Left cardiac atrium (tissue), 4 donors: Measurements from ENCODE around the gene VSTM5. TPM values are rescaled to one million over a fixed set of nuclear protein-coding genes. Genes with fewer than 3 reads are reported as not detected.
"Not testable (repeated sequence)": the region's sequence is repeated elsewhere in the genome, so short reads cannot be mapped to it uniquely, and the experiment has no call there.

ENCODE experiments used
- ATAC-seq, 2 donors: fragments of 200-7000 bp; cut with Tn5 transposase; one replicate each; pipeline ENCODE4 v1.9.1; 2020; ENCODE audit warnings: mild to moderate bottlenecking in 2 of 2, moderate library complexity in 2 of 2
- DNase-seq: peaks from one replicate; pipeline ENCODE4 v3.0.0-alpha.2; 2020
- intact Hi-C, 2 donors: fragments of 100-400 bp; cut with DNase I; formaldehyde crosslinking; loops; one replicate each; pipeline versions ENCODE4 v1.14.1 to v1.15.1; 2022 to 2023
- total RNA-seq, 2 donors: library from RNA; stranded (reverse); fragmentation: NEBNext Ultra II Directional; extraction: Animal tissue kit (Norgen Biotek cat#: 25700); gene quantifications; one replicate each; pipeline ENCODE4 v1.2.1, GENCODE V29; 2021
- donor health status: DM: no; HTN: yes; CAD: no.
- donor health status: DM: no; HTN: yes; CAD: no; lungs with severe emphysema.
- donor health status: DM: yes; HTN: yes; CAD: no.
- donor health status: Dilated cardiomyopathy.

Gene VSTM5
- total RNA-seq, 2 donors from 2014 or later: 0.21 to 0.37 TPM

GRCh38 chr11:93814966-93815633, 35.3 kb downstream of the VSTM5 start:
- ATAC-seq: no peak

GRCh38 chr11:93813974-93814373, 36.4 kb downstream of the VSTM5 start:
- no peak for ATAC-seq
- intact Hi-C loops: no loop called here
- DNase-seq: no peak

More at GRCh38 chr11:93814966-93815633, 35.3 kb downstream of the VSTM5 start:
- DNase-seq: no peak
- intact Hi-C loops: no loop called here

GRCh38 chr11:93807980-93808379, 42.4 kb downstream of the VSTM5 start:
- DNase-seq: no peak
- intact Hi-C loops: no loop called here

GRCh38 chr11:93804879-93805278, 45.5 kb downstream of the VSTM5 start:
- DNase-seq (no peak), ATAC-seq (no peak)
- intact Hi-C loops: no loop called here

More at GRCh38 chr11:93807980-93808379, 42.4 kb downstream of the VSTM5 start:
- no peak for ATAC-seq

GRCh38 chr11:93801366-93801765, 49.1 kb downstream of the VSTM5 start:
- ATAC-seq: no peak
- DNase-seq: no peak
- intact Hi-C loops: no loop called here

- no peak for DNase-seq
- intact Hi-C loops: no loop called here
- ATAC-seq: no peak
Measured at GRCh38 chr11:93796441-93797231, 53.8 kb downstream of the VSTM5 start.

- intact Hi-C loops: no loop called here
- DNase-seq (no peak), ATAC-seq (no peak)
Measured at GRCh38 chr11:93791493-93791892, 58.9 kb downstream of the VSTM5 start.

GRCh38 chr11:93784935-93785360, 65.5 kb downstream of the VSTM5 start:
- DNase-seq: no peak
- ATAC-seq: peak in 1 of 2 donors; percentile 8
- intact Hi-C loops: loop anchor here in 1 of 2 donors (5.0 kb wide), 1 partner anchor 43 kb away; the partner anchor contains the start of genes C11orf54 and TAF1D

GRCh38 chr11:93784145-93784934, 66.1 kb downstream of the VSTM5 start, which contains the start of gene MED17:
Gene MED17, plus strand, starts transcription at chr11:93784282. Its CDS starts 232 bp downstream, at chr11:93784514.
- ATAC-seq: peak; percentile 100

GRCh38 chr11:93783765-93784144, 66.7 kb downstream of the VSTM5 start:
- intact Hi-C loops: loop anchor here in 1 of 2 donors (5.0 kb wide), 1 partner anchor 41 kb away; the partner anchor contains the start of genes C11orf54 and TAF1D
- DNase-seq: no peak
- ATAC-seq: peak; percentile 53 to 69

More at GRCh38 chr11:93784145-93784934, 66.1 kb downstream of the VSTM5 start, which contains the start of gene MED17:
- intact Hi-C loops: loop anchor here in 1 of 2 donors (5.0 kb wide), 1 partner anchor 42 kb away; the partner anchor contains the start of genes C11orf54 and TAF1D
- peak; percentile 94 for DNase-seq

- DNase-seq (no peak), ATAC-seq (no peak)
- intact Hi-C loops: loop anchor here in 1 of 2 donors (5.0 kb wide), 1 partner anchor 41 kb away; the partner anchor contains the start of genes C11orf54 and TAF1D
Measured at GRCh38 chr11:93783362-93783761, 67.1 kb downstream of the VSTM5 start.

- no peak for ATAC-seq
- intact Hi-C loops: no loop called here
- DNase-seq: no peak
Measured at GRCh38 chr11:93775289-93775688, 75.1 kb downstream of the VSTM5 start.

- intact Hi-C loops: not testable (repeated sequence)
Measured at GRCh38 chr11:93774560-93774959, 75.9 kb downstream of the VSTM5 start.

GRCh38 chr11:93773601-93774200, 76.7 kb downstream of the VSTM5 start:
- intact Hi-C loops: no loop called here

More at GRCh38 chr11:93774560-93774959, 75.9 kb downstream of the VSTM5 start:
- not testable (repeated sequence) for DNase-seq, ATAC-seq

GRCh38 chr11:93773045-93773477, 77.4 kb downstream of the VSTM5 start:
- ATAC-seq (no peak), DNase-seq (no peak)
- intact Hi-C loops: no loop called here

More at GRCh38 chr11:93773601-93774200, 76.7 kb downstream of the VSTM5 start:
- DNase-seq: no peak
- no peak for ATAC-seq

- intact Hi-C loops: no loop called here
- DNase-seq: no peak
- ATAC-seq: no peak
Measured at GRCh38 chr11:93772123-93772522, 78.3 kb downstream of the VSTM5 start.

- DNase-seq (no peak), ATAC-seq (no peak)
- intact Hi-C loops: no loop called here
Measured at GRCh38 chr11:93770160-93770559, 80.3 kb downstream of the VSTM5 start.
